RPMI7951 (cell line): ENCODE data around the gene PPP4R3A. TPM values are rescaled to one million over a fixed set of nuclear protein-coding genes. Genes with fewer than 3 reads are reported as not detected.
"Not testable (repeated sequence)": the region's sequence is repeated elsewhere in the genome, so short reads cannot be mapped to it uniquely, and the experiment has no call there.

Source experiments
- DNase-seq: peaks from one replicate; pipeline ENCODE4 v3.0.0-alpha.2; 2012; ENCODE audit warnings: low read depth
- total RNA-seq: library from RNA; depleted of rRNA; stranded (reverse); fragments of >200 nt; shearing (Covaris generic); gene quantifications from 2 replicates; pipeline ENCODE4 v1.2.3, GENCODE V29; 2014; rRNA removed

PPP4R3A gene
- total RNA-seq, 1 experiment from 2014 or later, result 21.3 TPM

- DNase-seq, result not testable (repeated sequence)
Measured at GRCh38 chr14:91409240-91409639, 100.9 kb downstream of the PPP4R3A start.

Other genes starting within 250 kb of the PPP4R3A start
- gene CCDC88C, start 92.5 kb downstream of the PPP4R3A start, total RNA-seq, result 0.10 and 0.12 TPM in 2 replicates
- not detected in 2 replicates for gene CATSPERB, start 221.8 kb upstream of the PPP4R3A start, total RNA-seq